HFFc6 (cell line): ENCODE measurements around the gene GPC6. TPM values are rescaled to one million over a fixed set of nuclear protein-coding genes. Genes with fewer than 3 reads are reported as not detected.

ENCODE experiments used
- DNase-seq: peaks from one replicate; pipeline ENCODE4 v3.0.0-alpha.2; 2018
- H3K27ac Mint-ChIP-seq: 2 replicates; pipeline ENCODE4 v1.8.0; 2020; ENCODE audit warnings: mild to moderate bottlenecking, mixed read lengths
- H3K27me3 Mint-ChIP-seq: 2 replicates; pipeline ENCODE4 v1.8.0; 2021; ENCODE audit warnings: mild to moderate bottlenecking, moderate library complexity, mixed read lengths; ENCODE audit not compliant: insufficient read depth
- H3K36me3 Mint-ChIP-seq: 2 replicates; pipeline ENCODE4 v1.8.0; 2021; ENCODE audit warnings: low read depth, mixed read lengths
- H3K4me1 Mint-ChIP-seq: 2 replicates; pipeline ENCODE4 v1.8.0; 2020; ENCODE audit warnings: low read depth, mixed read lengths
- H3K4me3 Mint-ChIP-seq: 2 replicates; pipeline ENCODE4 v1.8.0; 2020; ENCODE audit warnings: mild to moderate bottlenecking, moderate library complexity, mixed read lengths
- H3K9me3 Mint-ChIP-seq: 2 replicates; pipeline ENCODE4 v1.8.0; 2020; ENCODE audit warnings: mild to moderate bottlenecking, mixed read lengths
- total RNA-seq, 6 experiments: library from RNA; stranded (reverse); fragmentation: NEBNext Ultra II Directional; extraction: Animal tissue kit (Norgen Biotek cat#: 25700); gene quantifications; 2 replicates in 1 of 6; 3 replicates in 5 of 6; pipeline ENCODE4 v1.2.3, GENCODE V29; 2021
- TF ChIP-seq, protein P1 (sequence below): fragments of 200-600 bp; sonication (generic); IDR thresholded peaks from 2 replicates; pipeline ENCODE4 v1.5.0; 2021; ENCODE audit warnings: antibody characterized with exemption, mild to moderate bottlenecking

The GPC6 gene
- total RNA-seq, 6 experiments from 2014 or later = 3.0 to 5.3 (median 4.4) TPM

DNA sequence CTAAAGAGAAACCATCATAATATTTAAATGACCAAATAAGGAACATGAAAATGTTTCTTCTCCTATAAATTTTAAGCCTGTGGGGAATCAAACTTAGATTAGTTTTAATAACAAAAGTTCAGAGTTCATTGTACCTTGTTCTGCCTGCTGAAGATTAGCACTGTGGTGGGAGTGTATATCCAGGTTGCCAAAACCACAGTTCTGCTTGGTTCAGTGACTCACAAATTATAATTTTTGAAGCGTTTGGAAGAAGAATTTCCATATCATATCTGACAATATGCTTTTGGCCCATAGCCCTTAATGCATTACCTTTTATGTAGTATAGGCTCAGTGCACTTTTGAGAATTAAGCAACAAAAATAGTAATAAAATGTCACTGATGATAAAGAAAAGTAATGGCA lies 545.2 kb downstream of the GPC6 start:
- Mint-ChIP-seq H3K36me3 (no peaks in the 10 kb centered on the region), H3K27me3 (peaks cover 2% of the 10 kb centered on the region; the same call in 1 of the 2 replicates), H3K4me1 (peaks cover 59% of the 10 kb centered on the region), H3K27ac (no peak overlapping the region), H3K4me3 (no peak overlapping the region), H3K9me3 (no peaks in the 10 kb centered on the region)
- TF ChIP-seq, protein P1, sequence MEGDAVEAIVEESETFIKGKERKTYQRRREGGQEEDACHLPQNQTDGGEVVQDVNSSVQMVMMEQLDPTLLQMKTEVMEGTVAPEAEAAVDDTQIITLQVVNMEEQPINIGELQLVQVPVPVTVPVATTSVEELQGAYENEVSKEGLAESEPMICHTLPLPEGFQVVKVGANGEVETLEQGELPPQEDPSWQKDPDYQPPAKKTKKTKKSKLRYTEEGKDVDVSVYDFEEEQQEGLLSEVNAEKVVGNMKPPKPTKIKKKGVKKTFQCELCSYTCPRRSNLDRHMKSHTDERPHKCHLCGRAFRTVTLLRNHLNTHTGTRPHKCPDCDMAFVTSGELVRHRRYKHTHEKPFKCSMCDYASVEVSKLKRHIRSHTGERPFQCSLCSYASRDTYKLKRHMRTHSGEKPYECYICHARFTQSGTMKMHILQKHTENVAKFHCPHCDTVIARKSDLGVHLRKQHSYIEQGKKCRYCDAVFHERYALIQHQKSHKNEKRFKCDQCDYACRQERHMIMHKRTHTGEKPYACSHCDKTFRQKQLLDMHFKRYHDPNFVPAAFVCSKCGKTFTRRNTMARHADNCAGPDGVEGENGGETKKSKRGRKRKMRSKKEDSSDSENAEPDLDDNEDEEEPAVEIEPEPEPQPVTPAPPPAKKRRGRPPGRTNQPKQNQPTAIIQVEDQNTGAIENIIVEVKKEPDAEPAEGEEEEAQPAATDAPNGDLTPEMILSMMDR = no peak
- no peak for DNase-seq

DNA sequence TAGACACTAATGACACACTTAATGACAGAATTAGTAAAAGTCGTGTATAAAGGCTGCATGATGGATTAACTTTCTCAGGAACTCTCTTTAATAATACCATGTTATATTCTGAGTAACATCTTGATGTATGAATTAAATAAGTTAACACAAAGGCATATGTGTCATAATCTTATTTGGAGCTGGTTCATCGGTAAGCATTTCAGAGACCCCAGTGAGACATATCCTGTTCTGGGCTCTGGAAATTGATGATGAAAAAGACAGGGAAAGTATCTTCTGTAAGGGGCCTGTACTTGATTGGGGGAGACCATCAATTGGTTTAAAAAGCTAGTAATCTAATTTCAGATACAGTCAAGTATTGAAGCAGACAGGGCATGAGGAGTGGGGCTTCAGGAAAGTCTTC lies 547.9 kb downstream of the GPC6 start:
- Mint-ChIP-seq H3K27ac (peak overlapping the region; percentile 4; the same call in 1 of the 2 replicates), H3K4me1 (peaks cover 66% of the 10 kb centered on the region), H3K27me3 (no peaks in the 10 kb centered on the region)

DNA sequence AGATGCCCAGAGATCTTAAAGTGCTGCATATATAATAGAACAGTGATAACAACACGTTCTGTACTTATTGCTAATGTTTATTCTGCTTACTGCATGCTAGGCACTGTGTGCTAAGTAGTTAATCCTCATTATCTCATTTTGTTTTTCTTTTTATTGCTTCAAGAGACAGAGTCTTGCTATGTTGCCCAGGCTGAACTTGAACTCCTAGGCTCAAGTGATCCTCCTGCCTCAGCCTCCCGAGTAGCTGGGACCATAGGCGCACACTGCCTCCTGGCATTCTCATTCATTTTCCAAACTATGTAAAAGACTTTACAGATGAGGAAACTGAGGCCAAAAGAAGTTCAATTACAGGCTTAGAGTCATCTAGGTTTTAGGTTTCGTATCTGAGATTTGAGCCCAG lies 548.4 kb downstream of the GPC6 start:
- Mint-ChIP-seq H3K27ac (peak overlapping the region; percentile 62), H3K9me3 (no peaks in the 10 kb centered on the region), H3K4me1 (peaks cover 66% of the 10 kb centered on the region), H3K4me3 (no peak overlapping the region), H3K36me3 (no peaks in the 10 kb centered on the region), H3K27me3 (no peaks in the 10 kb centered on the region)
- TF ChIP-seq, protein P1 = no peak
- no peak for DNase-seq

More for the DNA sequence above, 547.9 kb downstream of the GPC6 start:
- Mint-ChIP-seq H3K36me3 (no peaks in the 10 kb centered on the region), H3K4me3 (no peak overlapping the region), H3K9me3 (no peaks in the 10 kb centered on the region)
- DNase-seq = no peak
- TF ChIP-seq, protein P1 = no peak

DNA sequence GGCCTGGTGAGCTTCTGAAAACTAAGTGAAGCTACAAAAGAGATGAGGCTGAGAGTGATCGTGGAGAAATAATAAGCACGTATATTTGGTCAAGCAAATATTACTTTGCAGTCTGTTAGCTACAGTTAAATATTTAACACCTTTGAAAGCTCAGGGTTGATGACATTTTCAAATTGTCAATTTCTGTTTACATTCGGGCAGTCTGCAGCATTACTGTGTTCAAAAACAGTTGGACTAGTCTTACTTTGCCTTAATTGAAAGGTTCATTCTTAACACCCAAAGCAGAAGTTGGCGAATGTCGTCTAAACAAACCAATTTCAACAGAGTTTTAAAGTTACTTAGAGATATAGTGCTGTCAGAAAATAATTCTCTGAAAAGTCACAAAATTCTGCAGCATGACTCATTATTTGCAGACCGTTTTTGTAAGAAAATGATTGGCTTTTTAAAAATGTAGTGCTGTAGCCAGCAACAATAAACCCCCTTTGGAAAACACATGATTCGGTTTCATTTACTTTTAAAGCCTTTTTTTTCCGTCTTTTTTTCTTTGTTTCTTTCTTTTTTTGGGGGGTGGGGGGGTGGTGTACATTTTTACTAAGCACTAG lies 549.0 kb downstream of the GPC6 start:
- H3K27ac Mint-ChIP-seq = peak overlapping the region; percentile 62
- H3K36me3 Mint-ChIP-seq = no peaks in the 10 kb centered on the region
- TF ChIP-seq, protein P1 = no peak
- no peaks in the 10 kb centered on the region for H3K27me3 Mint-ChIP-seq
- H3K9me3 Mint-ChIP-seq = no peaks in the 10 kb centered on the region
- H3K4me3 Mint-ChIP-seq = peak overlapping the region; percentile 49
- H3K4me1 Mint-ChIP-seq = peaks cover 70% of the 10 kb centered on the region
- peak; percentile 75 for DNase-seq

DNA sequence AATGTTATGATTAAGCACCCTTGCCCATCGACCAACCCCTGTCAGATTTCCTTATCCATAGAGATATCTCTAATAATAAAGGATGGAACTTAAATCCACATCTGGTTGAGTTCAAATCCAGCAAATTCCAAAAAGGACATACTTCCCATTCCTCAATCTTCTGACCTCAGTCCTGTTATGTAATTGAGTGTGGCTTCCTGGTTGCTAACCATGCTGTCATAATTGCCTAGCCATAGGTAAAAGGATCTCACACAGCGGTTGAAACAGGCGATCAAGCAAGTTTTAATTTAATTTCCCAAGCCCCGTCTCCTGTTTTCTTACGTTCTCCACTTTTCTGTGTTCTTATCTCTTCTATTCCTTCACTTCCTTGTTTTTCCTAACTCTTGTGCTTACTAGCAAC lies 550.3 kb downstream of the GPC6 start:
- Mint-ChIP-seq H3K27me3 (no peaks in the 10 kb centered on the region), H3K4me3 (peak overlapping the region; percentile 49), H3K4me1 (peaks cover 62% of the 10 kb centered on the region), H3K36me3 (no peaks in the 10 kb centered on the region), H3K9me3 (no peaks in the 10 kb centered on the region), H3K27ac (peak overlapping the region; percentile 62)
- TF ChIP-seq, protein P1 = no peak
- DNase-seq = peak; percentile 16
